ENCODE data around the gene C12orf42.
"Not testable (repeated sequence)": the region's sequence is repeated elsewhere in the genome, so short reads cannot be mapped to it uniquely, and the experiment has no call there.

C12orf42 gene

GRCh38 chr12:103442822-103443221 is 52.9 kb downstream of the C12orf42 start:
- Histone ChIP-seq H3K4me1 (ENCODE audit: control insufficient read depth, insufficient read depth, low read length) (no peaks in the 10 kb centered on the region), H3K36me3 (ENCODE audit: insufficient read depth, low read length) (no peaks in the 10 kb centered on the region), H3K9ac (ENCODE audit: low read depth, low read length) (no peak overlapping the region), H3K4me2 (ENCODE audit: low read length) (no peak overlapping the region), H3K27me3 (ENCODE audit: control insufficient read depth, insufficient read depth, low read length) (no peaks in the 10 kb centered on the region), H3K4me3 (ENCODE audit: low read length) (no peak overlapping the region), H3K9me3 (replicated peaks; ENCODE audit: low read length) (no peaks in the 10 kb centered on the region)

- Histone ChIP-seq H3K4me3 (ENCODE audit: low read length) (no peak overlapping the region), H3K27me3 (ENCODE audit: control insufficient read depth, insufficient read depth, low read length) (no peaks in the 10 kb centered on the region), H3K4me2 (ENCODE audit: low read length) (no peak overlapping the region), H3K9ac (ENCODE audit: low read depth, low read length) (no peak overlapping the region), H3K4me1 (ENCODE audit: control insufficient read depth, insufficient read depth, low read length) (no peaks in the 10 kb centered on the region), H3K9me3 (replicated peaks; ENCODE audit: low read length) (no peaks in the 10 kb centered on the region), H3K36me3 (ENCODE audit: insufficient read depth, low read length) (no peaks in the 10 kb centered on the region)
Measured at GRCh38 chr12:103442182-103442555, 53.6 kb downstream of the C12orf42 start.

GRCh38 chr12:103441437-103442181 is 54.2 kb downstream of the C12orf42 start:
- Histone ChIP-seq H3K9ac (ENCODE audit: low read depth, low read length) (no peak overlapping the region), H3K36me3 (ENCODE audit: insufficient read depth, low read length) (no peaks in the 10 kb centered on the region), H3K4me1 (ENCODE audit: control insufficient read depth, insufficient read depth, low read length) (no peaks in the 10 kb centered on the region), H3K9me3 (replicated peaks; ENCODE audit: low read length) (no peaks in the 10 kb centered on the region), H3K4me3 (ENCODE audit: low read length) (no peak overlapping the region), H3K4me2 (ENCODE audit: low read length) (no peak overlapping the region), H3K27me3 (ENCODE audit: control insufficient read depth, insufficient read depth, low read length) (no peaks in the 10 kb centered on the region)

GRCh38 chr12:103434165-103435105 is 61.3 kb downstream of the C12orf42 start:
- H3K36me3 ChIP-seq (ENCODE audit: insufficient read depth, low read length); H3K27me3 ChIP-seq (ENCODE audit: control insufficient read depth, insufficient read depth, low read length); H3K4me2 ChIP-seq (ENCODE audit: low read length); H3K4me1 ChIP-seq (ENCODE audit: control insufficient read depth, insufficient read depth, low read length); H3K9ac ChIP-seq (ENCODE audit: low read depth, low read length); H3K4me3 ChIP-seq (ENCODE audit: low read length); H3K9me3 ChIP-seq (replicated peaks; ENCODE audit: low read length): not testable (repeated sequence)

GRCh38 chr12:103431950-103432349 is 63.8 kb downstream of the C12orf42 start:
- Histone ChIP-seq H3K9ac (ENCODE audit: low read depth, low read length) (no peak overlapping the region), H3K36me3 (ENCODE audit: insufficient read depth, low read length) (no peaks in the 10 kb centered on the region), H3K4me2 (ENCODE audit: low read length) (no peak overlapping the region), H3K27me3 (ENCODE audit: control insufficient read depth, insufficient read depth, low read length) (no peaks in the 10 kb centered on the region), H3K4me3 (ENCODE audit: low read length) (no peak overlapping the region), H3K9me3 (replicated peaks; ENCODE audit: low read length) (no peaks in the 10 kb centered on the region), H3K4me1 (ENCODE audit: control insufficient read depth, insufficient read depth, low read length) (no peaks in the 10 kb centered on the region)

- H3K4me3 ChIP-seq (ENCODE audit: low read length), result no peak overlapping the region
- no peaks in the 10 kb centered on the region for H3K27me3 ChIP-seq (ENCODE audit: control insufficient read depth, insufficient read depth, low read length)
- H3K9me3 ChIP-seq (replicated peaks; ENCODE audit: low read length), result no peaks in the 10 kb centered on the region
- H3K4me2 ChIP-seq (ENCODE audit: low read length), result no peak overlapping the region
- H3K9ac ChIP-seq (ENCODE audit: low read depth, low read length), result no peak overlapping the region
- no peaks in the 10 kb centered on the region for H3K4me1 ChIP-seq (ENCODE audit: control insufficient read depth, insufficient read depth, low read length)
- no peaks in the 10 kb centered on the region for H3K36me3 ChIP-seq (ENCODE audit: insufficient read depth, low read length)
Measured at GRCh38 chr12:103431387-103431786, 64.4 kb downstream of the C12orf42 start.

- H3K27me3 ChIP-seq (ENCODE audit: control insufficient read depth, insufficient read depth, low read length); H3K9me3 ChIP-seq (replicated peaks; ENCODE audit: low read length); H3K9ac ChIP-seq (ENCODE audit: low read depth, low read length); H3K4me2 ChIP-seq (ENCODE audit: low read length); H3K4me1 ChIP-seq (ENCODE audit: control insufficient read depth, insufficient read depth, low read length); H3K4me3 ChIP-seq (ENCODE audit: low read length); H3K36me3 ChIP-seq (ENCODE audit: insufficient read depth, low read length): not testable (repeated sequence)
Measured at GRCh38 chr12:103425674-103426073, 70.1 kb downstream of the C12orf42 start.

GRCh38 chr12:103424849-103425586 is 70.8 kb downstream of the C12orf42 start:
- H3K4me1 ChIP-seq (ENCODE audit: control insufficient read depth, insufficient read depth, low read length); H3K9ac ChIP-seq (ENCODE audit: low read depth, low read length); H3K36me3 ChIP-seq (ENCODE audit: insufficient read depth, low read length); H3K4me3 ChIP-seq (ENCODE audit: low read length); H3K9me3 ChIP-seq (replicated peaks; ENCODE audit: low read length); H3K4me2 ChIP-seq (ENCODE audit: low read length); H3K27me3 ChIP-seq (ENCODE audit: control insufficient read depth, insufficient read depth, low read length): not testable (repeated sequence)

- no peak overlapping the region for H3K4me2 ChIP-seq (ENCODE audit: low read length)
- H3K9ac ChIP-seq (ENCODE audit: low read depth, low read length), result no peak overlapping the region
- no peaks in the 10 kb centered on the region for H3K9me3 ChIP-seq (replicated peaks; ENCODE audit: low read length)
- H3K4me1 ChIP-seq (ENCODE audit: control insufficient read depth, insufficient read depth, low read length), result no peaks in the 10 kb centered on the region
- H3K4me3 ChIP-seq (ENCODE audit: low read length), result no peak overlapping the region
- H3K36me3 ChIP-seq (ENCODE audit: insufficient read depth, low read length), result no peaks in the 10 kb centered on the region
- no peaks in the 10 kb centered on the region for H3K27me3 ChIP-seq (ENCODE audit: control insufficient read depth, insufficient read depth, low read length)
Measured at GRCh38 chr12:103423516-103423910, 72.3 kb downstream of the C12orf42 start.

GRCh38 chr12:103422746-103423515 is 72.8 kb downstream of the C12orf42 start:
- H3K9me3 ChIP-seq (replicated peaks; ENCODE audit: low read length), result no peaks in the 10 kb centered on the region
- H3K36me3 ChIP-seq (ENCODE audit: insufficient read depth, low read length), result no peaks in the 10 kb centered on the region
- no peak overlapping the region for H3K4me2 ChIP-seq (ENCODE audit: low read length)
- H3K9ac ChIP-seq (ENCODE audit: low read depth, low read length), result no peak overlapping the region
- H3K27me3 ChIP-seq (ENCODE audit: control insufficient read depth, insufficient read depth, low read length), result no peaks in the 10 kb centered on the region
- no peaks in the 10 kb centered on the region for H3K4me1 ChIP-seq (ENCODE audit: control insufficient read depth, insufficient read depth, low read length)
- H3K4me3 ChIP-seq (ENCODE audit: low read length), result no peak overlapping the region

- H3K4me3 ChIP-seq (ENCODE audit: low read length), result no peak overlapping the region
- H3K9me3 ChIP-seq (replicated peaks; ENCODE audit: low read length), result no peaks in the 10 kb centered on the region
- no peaks in the 10 kb centered on the region for H3K27me3 ChIP-seq (ENCODE audit: control insufficient read depth, insufficient read depth, low read length)
- no peak overlapping the region for H3K9ac ChIP-seq (ENCODE audit: low read depth, low read length)
- H3K36me3 ChIP-seq (ENCODE audit: insufficient read depth, low read length), result no peaks in the 10 kb centered on the region
- H3K4me1 ChIP-seq (ENCODE audit: control insufficient read depth, insufficient read depth, low read length), result no peaks in the 10 kb centered on the region
- H3K4me2 ChIP-seq (ENCODE audit: low read length), result no peak overlapping the region
Measured at GRCh38 chr12:103422328-103422727, 73.4 kb downstream of the C12orf42 start.
